Stimulated activated CD8-positive, alpha-beta memory T cell treated with anti-CD3 and anti-CD28 coated beads, Interleukin-15, amount 100 ng/mL, for 4 hours (primary cell): ENCODE measurements around the gene AQP1.

Source experiments
- DNase-seq, 2 donors: peaks; one replicate each; pipeline ENCODE4 v3.0.0-alpha.2; 2020; ENCODE audit warnings: low read depth in 2 of 2

AQP1 gene

GRCh38 chr7:30884881-30885280, 26.8 kb upstream of the AQP1 start:
- DNase-seq = no peak

GRCh38 chr7:30886608-30887011, 25.0 kb upstream of the AQP1 start:
- DNase-seq = no peak

- no peak for DNase-seq
These were observed 24.2 kb upstream of the AQP1 start for GRCh38 chr7:30887464-30887872.

GRCh38 chr7:30888747-30889146, 22.9 kb upstream of the AQP1 start:
- no peak for DNase-seq

GRCh38 chr7:30890226-30890625, 21.4 kb upstream of the AQP1 start:
- no peak for DNase-seq

- no peak for DNase-seq
These were observed 18.3 kb upstream of the AQP1 start for GRCh38 chr7:30893357-30893756.

GRCh38 chr7:30894009-30894408, 17.6 kb upstream of the AQP1 start:
- no peak for DNase-seq

GRCh38 chr7:30894866-30895605, 16.6 kb upstream of the AQP1 start:
- no peak for DNase-seq

- DNase-seq = no peak
These were observed 15.6 kb upstream of the AQP1 start for GRCh38 chr7:30896036-30896435.

GRCh38 chr7:30896783-30897637, 14.6 kb upstream of the AQP1 start:
- no peak for DNase-seq

- no peak for DNase-seq
These were observed 13.9 kb upstream of the AQP1 start for GRCh38 chr7:30897770-30898169.

- no peak for DNase-seq
These were observed 13.2 kb upstream of the AQP1 start for GRCh38 chr7:30898411-30898810.

- DNase-seq = no peak
These were observed 12.6 kb upstream of the AQP1 start for GRCh38 chr7:30899066-30899465.

- no peak for DNase-seq
These were observed 12.0 kb upstream of the AQP1 start for GRCh38 chr7:30899630-30900029.

GRCh38 chr7:30900053-30900452, 11.6 kb upstream of the AQP1 start:
- no peak for DNase-seq

GRCh38 chr7:30900803-30901362, 10.8 kb upstream of the AQP1 start:
- no peak for DNase-seq

GRCh38 chr7:30901856-30902255, 9.8 kb upstream of the AQP1 start:
- DNase-seq = no peak

GRCh38 chr7:30902466-30902865, 9.2 kb upstream of the AQP1 start:
- DNase-seq = no peak

- no peak for DNase-seq
These were observed 8.5 kb upstream of the AQP1 start for GRCh38 chr7:30903146-30903545.

GRCh38 chr7:30904561-30904960, 7.1 kb upstream of the AQP1 start:
- no peak for DNase-seq

- DNase-seq = no peak
These were observed 6.3 kb upstream of the AQP1 start for GRCh38 chr7:30905078-30906012.

- DNase-seq = no peak
These were observed 5.6 kb upstream of the AQP1 start for GRCh38 chr7:30906014-30906413.
